Mesothelial cell of epicardium (in vitro differentiated cells): ENCODE measurements around the gene CD47. TPM values are rescaled to one million over a fixed set of nuclear protein-coding genes. Genes with fewer than 3 reads are reported as not detected.

ENCODE experiments used
- DNase-seq, 2 experiments: peaks; one replicate each; pipeline ENCODE4 v3.0.0; 2021; ENCODE audit warnings: low spot score in 2 of 2; ENCODE audit not compliant: unreplicated experiment in 2 of 2
- H3K27ac Mint-ChIP-seq: 2 replicates; pipeline ENCODE4 v1.8.0; 2021; ENCODE audit warnings: mixed read lengths
- H3K27me3 Mint-ChIP-seq: 2 replicates; pipeline ENCODE4 v1.8.0; 2021; ENCODE audit warnings: low read depth, mixed read lengths
- H3K36me3 Mint-ChIP-seq: 2 replicates; pipeline ENCODE4 v1.8.0; 2021; ENCODE audit warnings: mixed read lengths
- H3K4me1 Mint-ChIP-seq: 2 replicates; pipeline ENCODE4 v1.8.0; 2021; ENCODE audit warnings: mixed read lengths
- H3K4me3 Mint-ChIP-seq: 2 replicates; pipeline ENCODE4 v1.8.0; 2021; ENCODE audit warnings: mild to moderate bottlenecking, moderate library complexity, mixed read lengths
- H3K9me3 Mint-ChIP-seq: 2 replicates; pipeline ENCODE4 v1.8.0; 2021; ENCODE audit warnings: mixed read lengths
- total RNA-seq: library from RNA; stranded (reverse); gene quantifications from 3 replicates; pipeline ENCODE4 v1.2.1, GENCODE V29; 2021
- TF ChIP-seq, protein P1 (sequence below): fragments of 200-600 bp; sonication (generic); IDR thresholded peaks from one replicate; pipeline ENCODE4 v1.5.0; 2021; ENCODE audit warnings: antibody characterized with exemption; ENCODE audit not compliant: unreplicated experiment

CD47 gene
- total RNA-seq, 1 donor from 2014 or later, result 174 TPM

DNA sequence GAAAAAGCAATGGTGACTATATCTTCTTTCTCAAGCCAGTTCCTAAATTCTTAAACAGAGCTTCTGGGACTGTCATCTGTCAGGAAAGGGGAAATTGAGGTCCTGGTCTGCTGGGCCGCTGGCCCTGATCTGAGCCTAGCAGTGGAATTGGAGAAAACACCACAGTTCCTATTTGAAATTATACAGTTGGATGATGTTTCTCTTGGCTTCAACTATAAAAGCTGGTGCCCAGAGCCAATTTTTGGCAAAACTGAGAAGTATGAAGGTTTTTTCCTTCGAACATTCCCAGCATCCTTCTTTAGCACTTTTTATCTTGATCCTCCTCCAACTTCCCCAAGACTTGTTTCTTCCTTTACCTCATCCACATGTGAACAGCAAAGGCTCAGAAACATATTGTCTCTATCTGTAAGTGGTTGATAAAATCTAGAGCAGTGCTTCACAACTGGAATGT is 83.9 kb downstream of the CD47 start:
- H3K4me3 Mint-ChIP-seq, result no peak overlapping the region
- H3K4me1 Mint-ChIP-seq, result peaks cover 22% of the 10 kb centered on the region
- no peaks in the 10 kb centered on the region for H3K27me3 Mint-ChIP-seq
- peaks cover 1% of the 10 kb centered on the region for H3K9me3 Mint-ChIP-seq
- H3K36me3 Mint-ChIP-seq, result no peaks in the 10 kb centered on the region
- H3K27ac Mint-ChIP-seq, result no peak overlapping the region
- TF ChIP-seq, protein P1, sequence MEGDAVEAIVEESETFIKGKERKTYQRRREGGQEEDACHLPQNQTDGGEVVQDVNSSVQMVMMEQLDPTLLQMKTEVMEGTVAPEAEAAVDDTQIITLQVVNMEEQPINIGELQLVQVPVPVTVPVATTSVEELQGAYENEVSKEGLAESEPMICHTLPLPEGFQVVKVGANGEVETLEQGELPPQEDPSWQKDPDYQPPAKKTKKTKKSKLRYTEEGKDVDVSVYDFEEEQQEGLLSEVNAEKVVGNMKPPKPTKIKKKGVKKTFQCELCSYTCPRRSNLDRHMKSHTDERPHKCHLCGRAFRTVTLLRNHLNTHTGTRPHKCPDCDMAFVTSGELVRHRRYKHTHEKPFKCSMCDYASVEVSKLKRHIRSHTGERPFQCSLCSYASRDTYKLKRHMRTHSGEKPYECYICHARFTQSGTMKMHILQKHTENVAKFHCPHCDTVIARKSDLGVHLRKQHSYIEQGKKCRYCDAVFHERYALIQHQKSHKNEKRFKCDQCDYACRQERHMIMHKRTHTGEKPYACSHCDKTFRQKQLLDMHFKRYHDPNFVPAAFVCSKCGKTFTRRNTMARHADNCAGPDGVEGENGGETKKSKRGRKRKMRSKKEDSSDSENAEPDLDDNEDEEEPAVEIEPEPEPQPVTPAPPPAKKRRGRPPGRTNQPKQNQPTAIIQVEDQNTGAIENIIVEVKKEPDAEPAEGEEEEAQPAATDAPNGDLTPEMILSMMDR, result no peak
- DNase-seq, result no peak

DNA sequence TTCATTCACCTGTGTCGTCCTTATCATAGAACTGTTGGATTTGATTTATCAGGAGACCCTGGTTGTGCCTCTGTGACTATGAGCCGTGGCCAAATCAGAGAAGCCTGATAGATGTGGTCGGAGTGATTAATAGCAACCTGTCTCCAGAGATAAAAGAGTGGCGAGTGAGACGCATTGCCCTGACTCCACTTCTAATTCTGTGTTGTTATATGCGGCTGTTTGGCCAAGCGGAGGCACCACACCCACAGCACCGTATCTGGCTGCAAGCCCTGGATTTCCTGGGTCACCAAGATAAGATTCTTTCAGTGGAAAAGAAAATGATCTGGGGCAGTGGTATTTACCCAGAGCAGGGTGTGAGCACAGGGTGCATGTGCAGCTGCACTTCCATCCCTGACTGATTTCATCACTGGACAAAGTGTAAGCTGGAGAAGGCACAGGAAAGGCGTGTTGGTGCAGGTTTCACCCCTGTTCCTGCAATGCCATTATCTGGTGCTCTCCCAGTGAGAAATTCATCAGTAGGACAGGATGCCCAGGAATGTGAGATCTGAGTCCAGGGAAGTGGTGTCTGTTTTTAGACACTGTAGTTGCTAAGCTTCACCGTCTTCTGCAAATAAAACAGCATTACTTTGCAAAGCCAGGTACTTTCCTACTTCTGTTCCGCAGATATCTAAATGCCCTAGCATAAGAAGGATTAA is 84.6 kb downstream of the CD47 start:
- Mint-ChIP-seq H3K4me1 (peaks cover 21% of the 10 kb centered on the region), H3K27ac (peak overlapping the region; percentile 66), H3K4me3 (no peak overlapping the region), H3K9me3 (peaks cover 5% of the 10 kb centered on the region), H3K27me3 (no peaks in the 10 kb centered on the region), H3K36me3 (no peaks in the 10 kb centered on the region)
- no peak for DNase-seq
- TF ChIP-seq, protein P1, result no peak

DNA sequence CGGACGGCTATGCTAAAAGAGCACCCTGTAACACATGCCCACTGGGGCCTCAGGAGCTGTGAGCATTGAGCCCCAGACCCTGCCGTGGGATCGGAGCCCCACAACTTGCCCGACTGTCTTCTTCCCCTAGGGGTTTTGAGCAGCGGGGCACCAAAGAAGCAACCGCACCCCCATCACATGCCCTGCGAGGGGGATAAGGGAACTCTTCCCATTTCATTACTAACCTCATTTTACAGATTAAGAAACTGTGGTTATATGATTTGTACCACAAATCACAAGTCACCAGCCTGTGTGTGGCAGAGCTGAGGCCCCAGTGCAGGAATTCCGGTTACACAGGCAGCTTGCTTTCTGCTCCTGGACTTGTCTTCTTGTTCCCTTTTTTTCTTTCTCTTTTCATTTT is 86.2 kb downstream of the CD47 start:
- no peak overlapping the region for H3K27ac Mint-ChIP-seq
- H3K4me1 Mint-ChIP-seq, result peaks cover 21% of the 10 kb centered on the region
- H3K27me3 Mint-ChIP-seq, result no peaks in the 10 kb centered on the region
- TF ChIP-seq, protein P1, result no peak
- no peak for DNase-seq
- peaks cover 16% of the 10 kb centered on the region for H3K9me3 Mint-ChIP-seq
- no peak overlapping the region for H3K4me3 Mint-ChIP-seq
- H3K36me3 Mint-ChIP-seq, result peaks cover 1% of the 10 kb centered on the region

DNA sequence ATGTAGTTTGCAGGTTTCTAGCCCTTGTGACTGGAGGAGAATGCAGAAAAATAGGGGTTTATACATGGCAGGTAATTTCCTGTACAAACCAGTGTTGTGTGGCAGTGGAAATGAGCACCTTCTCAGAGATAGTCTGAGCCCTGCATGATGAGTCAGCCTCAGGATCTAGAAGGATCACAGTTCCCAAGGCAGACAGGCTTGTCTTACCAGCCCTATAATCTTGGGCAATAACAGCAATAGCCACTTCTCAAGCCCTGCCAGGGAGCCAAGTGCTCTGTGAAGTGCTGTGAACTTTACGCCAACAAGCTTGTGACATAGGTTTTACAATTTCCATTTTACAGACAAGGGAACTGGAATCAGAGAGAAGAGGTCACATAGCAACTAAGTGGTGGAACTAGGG is 89.4 kb downstream of the CD47 start:
- H3K4me3 Mint-ChIP-seq, result no peak overlapping the region
- peaks cover 37% of the 10 kb centered on the region for H3K4me1 Mint-ChIP-seq
- DNase-seq, result no peak
- H3K9me3 Mint-ChIP-seq, result peaks cover 16% of the 10 kb centered on the region
- H3K27me3 Mint-ChIP-seq, result no peaks in the 10 kb centered on the region
- TF ChIP-seq, protein P1, result no peak
- H3K27ac Mint-ChIP-seq, result no peak overlapping the region
- H3K36me3 Mint-ChIP-seq, result peaks cover 1% of the 10 kb centered on the region

DNA sequence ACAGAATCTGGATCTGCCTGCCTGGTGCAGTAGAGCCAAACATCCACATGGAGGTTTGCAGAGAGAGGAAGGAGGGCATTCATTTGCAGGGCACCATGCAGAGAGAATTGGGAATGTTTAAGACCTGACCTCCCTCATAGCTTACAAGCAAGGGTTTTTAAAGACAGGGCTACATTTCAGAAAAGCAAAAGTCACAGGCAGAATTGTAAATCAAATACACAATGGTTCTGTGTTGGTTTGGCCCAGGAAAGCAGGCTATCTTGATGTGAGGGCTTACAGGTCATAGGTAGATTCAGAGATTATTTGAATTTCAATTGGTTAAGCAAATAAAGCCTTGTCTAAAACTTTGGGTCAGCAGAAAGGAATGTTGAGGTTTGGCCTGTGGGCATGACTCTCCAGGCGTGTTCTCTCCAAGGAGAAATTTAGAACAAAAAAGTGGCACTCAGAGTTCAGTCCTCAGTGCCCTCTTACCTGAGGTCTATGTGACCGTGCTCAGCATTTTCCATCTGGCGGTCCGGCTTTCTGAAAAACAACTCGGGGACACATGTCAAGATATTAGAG is 91.5 kb downstream of the CD47 start:
- Mint-ChIP-seq H3K9me3 (peaks cover 16% of the 10 kb centered on the region), H3K27me3 (no peaks in the 10 kb centered on the region), H3K4me1 (peaks cover 40% of the 10 kb centered on the region), H3K4me3 (no peak overlapping the region), H3K27ac (no peak overlapping the region), H3K36me3 (peaks cover 1% of the 10 kb centered on the region)
- TF ChIP-seq, protein P1, result no peak
- no peak for DNase-seq
